Measurements from ENCODE around the gene SERGEF.

GRCh38 chr11:17740649-17741235 is 272.1 kb downstream of the SERGEF start:
- TF ChIP-seq CTCF (conservative IDR thresholded peaks at IDR 0.05 in 1 of 2, IDR thresholded peaks at IDR 0.05 in 1 of 2; ENCODE audit: extremely low read depth in 1 of 2, insufficient read depth in 1 of 2, low read depth in 1 of 2, low read length in 2 of 2) = no peak
- TF ChIP-seq EZH2 (IDR thresholded peaks at IDR 0.05; ENCODE audit: borderline replicate concordance, low read length) = no peak

All from mammary epithelial cell (primary cell).